Astrocyte of the spinal cord (primary cell): ENCODE data around the gene USP47.
A peak's percentile ranks its signal among the peaks of the same experiment; 100 is the strongest.
"Not testable (repeated sequence)": the region's sequence is repeated elsewhere in the genome, so short reads cannot be mapped to it uniquely, and the experiment has no call there.

ENCODE experiments used
- DNase-seq: peaks from one replicate; pipeline ENCODE4 v3.0.0; 2011; ENCODE audit warnings: low read depth, low spot score
- H3K4me3 ChIP-seq: 2 replicates; pipeline ENCODE4 v1.5.1; 2011; ENCODE audit warnings: low read depth, mild to moderate bottlenecking, low read length, moderate library complexity
- CTCF ChIP-seq: IDR thresholded peaks from 2 replicates; pipeline ENCODE4 v1.5.1; 2012; ENCODE audit warnings: low read depth, mild to moderate bottlenecking, low read length, inconsistent platforms
- in situ Hi-C: cut with HindIII; loops from 2 replicates; pipeline ENCODE4 v1.10.0; 2017; ENCODE audit warnings: low sequenced_read_pairs

The USP47 gene

DNA sequence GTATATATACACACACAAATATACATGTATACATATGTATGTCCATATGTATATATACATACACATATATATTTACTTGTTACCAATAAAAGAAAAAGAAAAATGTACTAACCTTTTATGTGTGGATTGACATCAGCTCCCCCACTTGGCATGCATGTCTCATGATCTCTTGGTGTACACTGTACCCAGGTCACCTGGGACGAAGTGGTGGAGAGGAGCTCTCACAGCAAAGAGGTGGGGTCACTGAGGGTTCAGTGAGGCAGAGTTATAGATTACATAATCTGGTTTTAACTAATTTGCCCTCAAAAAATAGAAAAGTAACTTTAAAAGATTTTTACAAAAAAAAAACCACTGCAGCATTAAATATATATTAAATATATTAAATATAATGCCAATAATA, 15.5 kb upstream of the USP47 start:
- in situ Hi-C loops = no loop called here
- no peak overlapping the region for H3K4me3 ChIP-seq
- TF ChIP-seq CTCF = no peak
- no peak for DNase-seq

DNA sequence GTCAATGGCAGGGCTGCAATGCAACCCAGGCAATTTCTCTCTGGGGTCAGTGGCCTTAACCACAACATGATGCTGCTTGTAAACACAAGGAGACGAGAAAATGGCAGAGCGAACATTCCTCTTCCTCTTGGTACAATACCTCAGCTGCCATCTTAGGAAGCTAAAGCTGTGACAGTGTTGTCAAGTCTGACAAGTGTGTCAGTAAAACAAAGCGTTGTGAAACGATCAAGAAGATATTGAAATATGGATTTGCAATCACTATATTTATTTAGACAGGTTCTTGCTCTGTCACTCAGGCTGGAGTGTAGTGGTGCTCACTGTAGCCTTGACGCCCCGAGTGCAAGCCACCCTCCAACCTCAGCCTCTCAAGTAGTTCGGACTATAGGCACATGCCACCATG, 14.5 kb upstream of the USP47 start:
- no peak for DNase-seq
- H3K4me3 ChIP-seq = no peak overlapping the region
- TF ChIP-seq CTCF = no peak
- in situ Hi-C loops = no loop called here

DNA sequence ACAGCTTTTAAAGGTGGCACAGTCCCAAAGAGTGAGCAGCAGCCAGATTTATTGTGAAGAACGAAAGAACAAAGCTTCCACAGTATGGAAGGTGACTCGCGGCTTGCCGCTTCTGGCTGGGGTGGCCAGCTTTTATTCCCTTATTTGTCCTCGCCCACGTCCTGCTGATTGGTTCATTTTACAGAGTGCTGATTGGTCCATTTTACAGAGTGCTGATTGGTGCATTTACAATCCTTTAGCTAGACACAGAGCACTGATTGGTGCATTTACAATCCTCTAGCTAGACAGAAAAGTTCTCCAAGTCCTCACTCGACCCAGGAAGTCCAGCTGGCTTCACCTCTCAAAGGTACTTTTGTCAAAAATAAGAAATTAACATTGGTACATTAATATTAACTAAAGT, 10.4 kb upstream of the USP47 start:
- in situ Hi-C loops, DNase-seq, H3K4me3 ChIP-seq: not testable (repeated sequence)

- H3K4me3 ChIP-seq = no peak overlapping the region
- TF ChIP-seq CTCF = no peak
- DNase-seq = no peak
- in situ Hi-C loops = no loop called here
Measured at GRCh38 chr11:11836676-11837231, 5.0 kb upstream of the USP47 start.

- DNase-seq = no peak
- TF ChIP-seq CTCF = no peak
- in situ Hi-C loops = no loop called here
Measured at GRCh38 chr11:11839718-11840117, 2.1 kb upstream of the USP47 start.

DNA sequence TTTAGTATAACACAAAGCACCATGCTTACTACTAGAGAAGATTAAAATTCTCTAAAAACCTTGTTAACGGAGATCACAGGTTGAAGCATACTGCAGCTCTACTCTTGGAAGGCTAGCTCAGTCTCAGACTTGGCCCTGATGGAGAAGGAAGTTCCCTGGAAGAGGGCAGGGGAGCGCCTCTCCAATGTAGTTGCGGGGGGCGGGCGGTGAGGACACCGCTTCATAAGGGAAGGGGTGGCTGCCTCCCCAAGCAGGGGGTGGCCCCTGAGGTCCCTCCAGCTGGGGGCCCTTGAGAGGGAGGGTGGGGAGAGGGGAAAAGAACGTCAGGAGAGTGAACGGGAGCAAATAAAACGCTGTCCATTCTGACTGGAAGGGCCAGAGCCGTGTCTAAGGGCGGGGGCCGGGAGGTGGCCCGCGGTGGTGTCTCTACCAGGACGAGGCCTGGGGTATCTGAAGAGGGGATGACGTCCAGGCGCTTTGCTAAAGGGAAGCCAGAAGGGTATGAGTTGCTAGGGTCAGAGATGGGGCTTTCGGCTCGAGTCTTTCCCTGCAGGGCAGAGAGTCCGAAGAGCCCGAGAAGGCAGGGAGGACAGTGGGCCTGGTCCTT, 553 bp upstream of the USP47 start:
- no peak for TF ChIP-seq CTCF
- peak; percentile 48 for DNase-seq
- H3K4me3 ChIP-seq = peak overlapping the region; percentile 76
- in situ Hi-C loops = no loop called here

More at GRCh38 chr11:11839718-11840117, 2.1 kb upstream of the USP47 start:
- H3K4me3 ChIP-seq = no peak overlapping the region

- H3K4me3 ChIP-seq = peak overlapping the region; percentile 76
- TF ChIP-seq CTCF = no peak
- peak; percentile 86 for DNase-seq
- in situ Hi-C loops = no loop called here
Measured at GRCh38 chr11:11842421-11843008, 743 bp downstream of the USP47 start.
